ENCODE results near the gene CTSL. TPM values are rescaled to one million over a fixed set of nuclear protein-coding genes. Genes with fewer than 3 reads are reported as not detected.

The CTSL gene
- total RNA-seq, 2 donors from 2014 or later, result 0.45 to 2.4 TPM

GRCh38 chr9:87686520-87687090 is 39.3 kb upstream of the CTSL start:
- no peak overlapping the region for H3K4me3 Mint-ChIP-seq
- no peaks in the 10 kb centered on the region for H3K9me3 Mint-ChIP-seq
- peaks cover 4 to 8% of the 10 kb centered on the region in 2 donors for H3K4me1 Mint-ChIP-seq (ENCODE audit: low read depth in 2 of 2)
- H3K27me3 Mint-ChIP-seq, result peaks cover 0 to 25% of the 10 kb centered on the region in 2 donors
- DNase-seq (ENCODE audit: low spot score), result no peak
- H3K27ac Mint-ChIP-seq, result no peak overlapping the region
- H3K36me3 Mint-ChIP-seq, result no peaks in the 10 kb centered on the region
- ATAC-seq, result peak in 1 of 2 donors; percentile 36

GRCh38 chr9:87687207-87687606 is 38.7 kb upstream of the CTSL start:
- H3K36me3 Mint-ChIP-seq, result no peaks in the 10 kb centered on the region
- no peak overlapping the region for H3K27ac Mint-ChIP-seq
- H3K9me3 Mint-ChIP-seq, result no peaks in the 10 kb centered on the region
- ATAC-seq (no peak), DNase-seq (ENCODE audit: low spot score) (no peak)
- peaks cover 0 to 28% of the 10 kb centered on the region in 2 donors for H3K27me3 Mint-ChIP-seq
- H3K4me3 Mint-ChIP-seq, result no peak overlapping the region
- peaks cover 4 to 8% of the 10 kb centered on the region in 2 donors for H3K4me1 Mint-ChIP-seq (ENCODE audit: low read depth in 2 of 2)

GRCh38 chr9:87694236-87694755 is 31.6 kb upstream of the CTSL start:
- Mint-ChIP-seq H3K27me3 (peaks cover 2 to 37% of the 10 kb centered on the region in 2 donors), H3K9me3 (no peaks in the 10 kb centered on the region), H3K4me1 (ENCODE audit: low read depth in 2 of 2) (no peaks in the 10 kb centered on the region), H3K27ac (no peak overlapping the region), H3K4me3 (no peak overlapping the region), H3K36me3 (peaks cover 7% of the 10 kb centered on the region)
- ATAC-seq, result peak in 1 of 2 donors; percentile 28
- DNase-seq (ENCODE audit: low spot score), result no peak

GRCh38 chr9:87695523-87695922 is 30.4 kb upstream of the CTSL start:
- ATAC-seq, result no peak
- peaks cover 2 to 25% of the 10 kb centered on the region in 2 donors for H3K27me3 Mint-ChIP-seq
- peaks cover 7% of the 10 kb centered on the region for H3K36me3 Mint-ChIP-seq
- DNase-seq (ENCODE audit: low spot score), result no peak
- H3K27ac Mint-ChIP-seq, result no peak overlapping the region
- no peaks in the 10 kb centered on the region for H3K9me3 Mint-ChIP-seq
- no peaks in the 10 kb centered on the region for H3K4me1 Mint-ChIP-seq (ENCODE audit: low read depth in 2 of 2)
- H3K4me3 Mint-ChIP-seq, result no peak overlapping the region

GRCh38 chr9:87696641-87697040 is 29.3 kb upstream of the CTSL start:
- Mint-ChIP-seq H3K27ac (no peak overlapping the region), H3K9me3 (no peaks in the 10 kb centered on the region), H3K4me1 (ENCODE audit: low read depth in 2 of 2) (no peaks in the 10 kb centered on the region), H3K36me3 (peaks cover 7% of the 10 kb centered on the region), H3K27me3 (peaks cover 2 to 14% of the 10 kb centered on the region in 2 donors), H3K4me3 (no peak overlapping the region)
- DNase-seq (ENCODE audit: low spot score) (no peak), ATAC-seq (peak in 1 of 2 donors; percentile 27)

- Mint-ChIP-seq H3K4me1 (ENCODE audit: low read depth in 2 of 2) (peaks cover 0 to 2% of the 10 kb centered on the region in 2 donors), H3K36me3 (peaks cover 6% of the 10 kb centered on the region), H3K4me3 (no peak overlapping the region), H3K27ac (no peak overlapping the region), H3K9me3 (no peaks in the 10 kb centered on the region), H3K27me3 (peaks cover 3 to 5% of the 10 kb centered on the region in 2 donors)
- no peak for DNase-seq (ENCODE audit: low spot score)
- ATAC-seq, result no peak
Observed at GRCh38 chr9:87698069-87698809, 27.7 kb upstream of the CTSL start.

GRCh38 chr9:87699835-87700234 is 26.1 kb upstream of the CTSL start:
- DNase-seq (ENCODE audit: low spot score) (no peak), ATAC-seq (no peak)
- peaks cover 0 to 2% of the 10 kb centered on the region in 2 donors for H3K4me1 Mint-ChIP-seq (ENCODE audit: low read depth in 2 of 2)
- no peak overlapping the region for H3K27ac Mint-ChIP-seq
- no peak overlapping the region for H3K4me3 Mint-ChIP-seq
- peaks cover 0 to 3% of the 10 kb centered on the region in 2 donors for H3K27me3 Mint-ChIP-seq
- no peaks in the 10 kb centered on the region for H3K36me3 Mint-ChIP-seq
- H3K9me3 Mint-ChIP-seq, result no peaks in the 10 kb centered on the region

GRCh38 chr9:87701491-87701890 is 24.4 kb upstream of the CTSL start:
- Mint-ChIP-seq H3K9me3 (no peaks in the 10 kb centered on the region), H3K4me1 (ENCODE audit: low read depth in 2 of 2) (peaks cover 0 to 2% of the 10 kb centered on the region in 2 donors), H3K4me3 (no peak overlapping the region), H3K36me3 (no peaks in the 10 kb centered on the region), H3K27ac (no peak overlapping the region), H3K27me3 (peaks cover 0 to 3% of the 10 kb centered on the region in 2 donors)
- no peak for DNase-seq (ENCODE audit: low spot score)
- no peak for ATAC-seq

- Mint-ChIP-seq H3K4me1 (ENCODE audit: low read depth in 2 of 2) (peaks cover 0 to 2% of the 10 kb centered on the region in 2 donors), H3K27ac (no peak overlapping the region), H3K9me3 (no peaks in the 10 kb centered on the region), H3K4me3 (no peak overlapping the region), H3K27me3 (peaks cover 0 to 3% of the 10 kb centered on the region in 2 donors), H3K36me3 (no peaks in the 10 kb centered on the region)
- ATAC-seq, result no peak
- DNase-seq (ENCODE audit: low spot score), result no peak
Observed at GRCh38 chr9:87701931-87702421, 23.9 kb upstream of the CTSL start.

- H3K27me3 Mint-ChIP-seq, result peaks cover 0 to 3% of the 10 kb centered on the region in 2 donors
- DNase-seq (ENCODE audit: low spot score) (no peak), ATAC-seq (no peak)
- H3K4me1 Mint-ChIP-seq (ENCODE audit: low read depth in 2 of 2), result peaks cover 0 to 2% of the 10 kb centered on the region in 2 donors
- H3K36me3 Mint-ChIP-seq, result no peaks in the 10 kb centered on the region
- no peak overlapping the region for H3K4me3 Mint-ChIP-seq
- H3K9me3 Mint-ChIP-seq, result no peaks in the 10 kb centered on the region
- H3K27ac Mint-ChIP-seq, result no peak overlapping the region
Observed at GRCh38 chr9:87702921-87703320, 23.0 kb upstream of the CTSL start.

- Mint-ChIP-seq H3K27me3 (peaks cover 0 to 3% of the 10 kb centered on the region in 2 donors), H3K4me1 (ENCODE audit: low read depth in 2 of 2) (peaks cover 2 to 3% of the 10 kb centered on the region in 2 donors), H3K36me3 (no peaks in the 10 kb centered on the region), H3K9me3 (no peaks in the 10 kb centered on the region), H3K4me3 (no peak overlapping the region), H3K27ac (no peak overlapping the region)
- no peak for DNase-seq (ENCODE audit: low spot score)
- no peak for ATAC-seq
Observed at GRCh38 chr9:87703636-87704276, 22.2 kb upstream of the CTSL start.

- Mint-ChIP-seq H3K4me1 (ENCODE audit: low read depth in 2 of 2) (peaks cover 2 to 9% of the 10 kb centered on the region in 2 donors), H3K27me3 (peaks cover 0 to 3% of the 10 kb centered on the region in 2 donors), H3K36me3 (no peaks in the 10 kb centered on the region), H3K4me3 (no peak overlapping the region), H3K9me3 (no peaks in the 10 kb centered on the region), H3K27ac (no peak overlapping the region)
- DNase-seq (ENCODE audit: low spot score) (no peak), ATAC-seq (no peak)
Observed at GRCh38 chr9:87704342-87704741, 21.6 kb upstream of the CTSL start.

GRCh38 chr9:87706066-87706739 is 19.7 kb upstream of the CTSL start:
- no peaks in the 10 kb centered on the region for H3K9me3 Mint-ChIP-seq
- H3K4me1 Mint-ChIP-seq (ENCODE audit: low read depth in 2 of 2), result peaks cover 2 to 9% of the 10 kb centered on the region in 2 donors
- H3K4me3 Mint-ChIP-seq, result no peak overlapping the region
- ATAC-seq (no peak), DNase-seq (ENCODE audit: low spot score) (no peak)
- peaks cover 0 to 3% of the 10 kb centered on the region in 2 donors for H3K27me3 Mint-ChIP-seq
- H3K27ac Mint-ChIP-seq, result no peak overlapping the region
- no peaks in the 10 kb centered on the region for H3K36me3 Mint-ChIP-seq

All from natural killer cell treated with Interleukin-12 subunit alpha and Interleukin-12 subunit beta and Interleukin-15 and Interleukin-18, amount 100 ng/mL, for 72 hours (primary cell).